Midbrain (tissue), 1 donor: ENCODE data around the gene NT5DC1.
A peak's percentile ranks its signal among the peaks of the same experiment; 100 is the strongest.

ENCODE experiments used
- DNase-seq: peaks from one replicate; lab custom pipeline; 2025; lab: John Stamatoyannopoulos, UW

Gene NT5DC1

GRCh38 chr6:116136933-116137340 is 36.3 kb downstream of the NT5DC1 start:
- no peak for DNase-seq

DNA sequence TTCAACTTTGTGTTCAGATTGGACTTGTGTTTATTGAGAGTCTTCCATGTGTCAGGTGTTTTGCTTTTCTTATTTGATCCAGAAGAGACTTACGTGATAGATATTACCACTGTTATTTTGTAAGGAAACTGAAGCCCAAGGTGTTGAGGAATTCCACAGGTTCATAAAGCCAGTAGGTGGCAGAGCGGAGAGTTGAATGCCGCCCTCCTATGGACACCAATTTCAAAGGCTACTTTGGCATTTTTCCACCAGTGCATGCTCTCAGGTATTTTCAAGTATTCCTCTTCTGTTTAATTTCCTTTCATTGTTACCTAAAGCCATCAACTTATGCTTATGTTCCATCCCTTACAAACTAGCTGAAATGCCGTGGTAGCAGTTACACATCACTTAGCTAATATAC is 39.3 kb downstream of the NT5DC1 start:
- DNase-seq, result no peak

DNA sequence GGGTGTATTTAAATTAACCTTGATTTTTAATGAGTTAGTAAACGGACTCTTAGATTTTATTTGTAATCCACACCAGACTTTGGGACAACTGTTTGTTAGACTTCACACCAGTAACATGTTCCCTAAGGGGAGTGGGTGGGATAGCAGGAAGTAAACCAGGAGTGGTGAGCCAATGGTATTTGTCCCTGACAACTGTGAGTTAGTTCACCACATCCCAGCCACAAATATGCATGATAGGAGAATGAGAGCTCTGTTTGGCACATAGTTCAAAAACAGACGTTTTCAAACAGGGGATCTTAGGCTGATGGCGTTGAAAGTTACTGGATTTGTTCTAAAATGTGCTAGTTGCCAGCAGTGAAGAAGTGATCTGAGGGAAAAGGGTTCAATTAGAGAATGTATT is 44.0 kb downstream of the NT5DC1 start:
- no peak for DNase-seq

DNA sequence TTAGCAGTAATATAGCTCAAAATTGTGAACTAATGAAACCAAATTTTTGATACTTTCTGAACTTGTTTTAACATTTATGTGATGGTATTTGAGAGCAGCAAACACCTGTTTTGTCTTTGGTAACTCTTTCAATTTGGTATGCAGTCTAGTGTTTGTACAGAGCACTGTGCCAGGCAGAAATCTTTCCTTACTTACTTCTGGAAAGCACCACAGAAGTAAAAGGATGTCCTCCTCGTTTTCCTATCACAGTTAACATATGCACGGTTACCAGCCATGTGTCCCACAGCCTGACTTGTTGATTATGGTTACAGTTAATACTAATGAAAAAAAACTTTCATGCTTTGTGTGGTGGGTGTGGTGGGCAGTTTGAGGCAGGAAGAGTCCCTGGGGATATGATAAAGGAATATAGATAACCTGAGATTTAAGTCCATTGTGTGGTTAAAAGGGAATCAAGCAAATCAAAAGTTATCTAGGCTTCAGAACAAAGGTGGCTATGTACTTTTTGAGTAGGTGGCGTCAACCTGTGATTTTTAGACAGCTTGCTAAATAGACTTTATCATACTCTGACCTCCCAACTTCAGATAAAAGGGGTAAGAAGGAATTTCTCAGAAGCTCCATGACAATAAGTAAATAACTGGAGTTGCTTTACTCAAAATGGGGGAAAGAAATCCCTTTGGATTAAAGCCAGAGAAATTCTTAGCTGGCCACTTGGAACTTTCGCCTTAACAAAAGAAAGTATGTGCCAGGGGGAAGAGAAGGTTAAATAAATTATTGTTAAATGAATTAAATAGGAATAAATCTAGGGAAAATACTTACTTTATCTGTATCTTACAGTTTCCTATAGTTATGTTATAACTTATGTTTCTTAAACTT is 45.4 kb downstream of the NT5DC1 start:
- no peak for DNase-seq

- DNase-seq, result no peak
These were observed 52.0 kb downstream of the NT5DC1 start for GRCh38 chr6:116152620-116153019.

GRCh38 chr6:116154887-116155286 is 54.2 kb downstream of the NT5DC1 start:
- DNase-seq, result no peak

DNA sequence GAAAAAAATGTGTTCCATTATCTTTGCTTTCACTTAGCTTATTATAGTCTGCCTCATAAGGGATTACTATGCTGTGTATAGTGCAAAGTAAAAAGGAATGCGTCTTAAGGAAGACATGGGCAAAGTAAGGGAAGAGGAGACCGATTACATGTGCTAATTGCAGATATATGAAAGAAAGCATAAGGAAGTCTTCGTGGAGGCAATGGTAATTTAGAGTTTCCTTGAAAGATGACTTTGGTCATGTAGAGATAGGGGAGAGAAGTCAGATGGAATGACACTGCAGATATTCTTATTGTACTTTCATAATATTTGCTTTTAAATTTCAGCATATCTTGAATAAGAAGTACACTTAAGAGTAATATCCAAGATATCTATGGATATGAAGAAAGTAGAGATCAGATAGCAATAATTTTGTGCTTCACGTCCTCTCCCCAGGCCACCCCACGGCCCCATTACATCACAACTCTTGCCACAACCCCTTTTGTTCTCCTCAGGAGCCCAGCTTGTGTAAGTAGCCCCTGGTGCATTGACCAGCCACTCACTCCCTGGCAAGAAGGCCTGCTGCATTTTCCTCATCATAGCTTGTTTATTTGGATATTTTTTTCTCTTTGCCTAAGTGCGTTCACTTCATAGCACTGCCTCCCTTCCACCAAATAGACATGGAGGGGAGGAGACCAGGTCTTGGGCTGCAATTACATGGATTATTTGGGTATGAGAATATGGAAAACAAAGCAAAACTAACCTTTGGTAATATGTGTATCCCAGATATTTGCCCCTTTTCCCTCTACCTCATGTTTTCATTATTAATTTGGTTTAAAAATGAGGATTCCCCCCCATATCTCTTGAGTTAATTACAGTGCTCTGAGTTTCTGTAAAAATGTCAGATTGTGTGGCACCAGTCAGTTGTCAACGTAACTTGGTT is 56.0 kb downstream of the NT5DC1 start:
- no peak for DNase-seq

GRCh38 chr6:116157391-116157790 is 56.7 kb downstream of the NT5DC1 start:
- no peak for DNase-seq

- DNase-seq, result peak; percentile 19
These were observed 58.0 kb downstream of the NT5DC1 start for GRCh38 chr6:116158641-116159040.

DNA sequence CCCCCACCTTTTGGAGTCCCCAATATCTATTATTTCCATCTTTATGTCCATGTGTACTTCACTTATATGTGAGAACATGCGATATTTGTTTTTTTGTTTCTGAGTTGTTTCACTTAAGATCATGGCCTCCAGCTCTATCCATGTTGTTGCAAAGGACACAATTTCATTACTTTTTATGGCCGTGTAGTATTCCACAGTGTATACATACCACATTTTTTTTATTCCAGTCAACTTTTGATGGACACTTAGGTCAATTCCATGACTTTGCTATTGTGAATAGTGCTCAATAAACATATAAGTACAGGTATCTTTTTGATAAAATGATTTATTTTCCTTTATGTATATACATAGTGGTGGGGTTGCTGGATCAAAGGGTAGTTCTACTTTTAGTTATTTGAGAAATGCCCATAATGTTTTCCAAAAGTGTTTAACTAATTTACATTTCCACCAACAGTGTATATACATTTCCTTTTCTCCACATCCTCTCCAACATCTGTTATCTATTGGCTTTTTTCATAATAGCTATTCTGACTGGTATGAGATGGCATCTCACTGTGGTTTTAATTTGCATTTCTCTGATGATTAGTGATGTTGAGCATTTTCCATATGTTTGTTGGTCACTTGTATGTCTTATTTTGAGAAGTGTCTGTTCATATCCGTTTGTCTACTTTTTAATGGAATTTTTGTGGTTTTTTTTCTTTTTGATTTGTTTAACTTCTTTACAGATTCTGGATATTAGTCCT is 59.3 kb downstream of the NT5DC1 start:
- DNase-seq, result no peak

DNA sequence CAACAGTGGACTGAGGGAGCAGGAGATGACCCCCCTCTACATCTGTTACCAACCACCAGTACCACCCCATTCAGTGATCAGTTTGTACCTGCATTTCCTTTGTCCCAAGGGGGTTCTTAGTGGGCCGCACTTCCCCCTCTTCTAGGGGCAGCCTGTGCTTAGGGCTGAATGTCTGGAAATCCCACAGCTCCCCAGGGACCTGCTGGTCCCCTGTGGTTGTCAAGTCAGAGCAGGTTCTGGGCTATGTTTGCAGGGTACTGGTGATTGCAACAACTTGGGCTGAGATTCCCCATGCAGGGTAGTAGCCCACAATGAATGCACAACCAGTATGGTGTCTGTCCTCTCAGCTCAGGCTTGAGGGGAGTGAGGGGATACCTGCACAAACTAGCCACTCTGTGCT is 64.9 kb downstream of the NT5DC1 start:
- no peak for DNase-seq

DNA sequence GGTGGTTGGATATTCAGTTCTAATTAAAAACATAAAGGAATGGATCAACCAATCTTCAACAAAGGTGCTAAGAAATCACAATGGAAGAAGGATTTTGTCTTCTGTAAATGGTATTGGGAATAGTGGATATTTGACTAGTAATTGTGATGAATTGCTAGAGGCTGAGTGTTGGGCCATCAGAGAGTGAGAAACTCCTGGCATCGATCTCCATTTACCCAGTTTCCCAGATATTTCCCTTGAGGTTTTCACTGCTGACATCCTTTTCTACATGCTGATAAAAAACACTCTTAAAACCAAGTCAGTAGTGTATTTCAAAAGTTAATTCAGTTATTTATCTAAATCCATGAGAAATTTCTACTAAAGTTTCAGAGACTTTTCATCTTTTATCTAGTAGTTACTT is 65.7 kb downstream of the NT5DC1 start:
- no peak for DNase-seq

DNA sequence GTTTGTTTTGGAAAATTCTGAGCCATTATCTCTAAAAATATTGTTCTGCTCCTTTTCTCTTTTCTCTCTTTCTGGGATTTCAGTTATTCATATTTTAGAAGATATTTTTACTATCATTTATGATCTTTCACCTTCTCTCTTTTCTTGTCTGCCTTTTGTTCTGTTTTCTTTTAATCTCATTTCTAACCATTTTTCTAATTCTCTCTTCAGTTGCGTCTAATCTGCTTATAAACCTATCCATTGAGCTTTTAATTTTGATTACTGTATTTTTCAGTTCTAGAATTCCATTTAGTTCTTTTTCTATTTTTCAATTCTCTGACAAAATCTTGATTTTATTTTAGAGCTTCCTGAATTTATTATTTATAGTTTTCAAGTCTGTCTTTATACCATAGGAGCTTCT is 67.5 kb downstream of the NT5DC1 start:
- no peak for DNase-seq

GRCh38 chr6:116169880-116170279 is 69.2 kb downstream of the NT5DC1 start:
- no peak for DNase-seq

DNA sequence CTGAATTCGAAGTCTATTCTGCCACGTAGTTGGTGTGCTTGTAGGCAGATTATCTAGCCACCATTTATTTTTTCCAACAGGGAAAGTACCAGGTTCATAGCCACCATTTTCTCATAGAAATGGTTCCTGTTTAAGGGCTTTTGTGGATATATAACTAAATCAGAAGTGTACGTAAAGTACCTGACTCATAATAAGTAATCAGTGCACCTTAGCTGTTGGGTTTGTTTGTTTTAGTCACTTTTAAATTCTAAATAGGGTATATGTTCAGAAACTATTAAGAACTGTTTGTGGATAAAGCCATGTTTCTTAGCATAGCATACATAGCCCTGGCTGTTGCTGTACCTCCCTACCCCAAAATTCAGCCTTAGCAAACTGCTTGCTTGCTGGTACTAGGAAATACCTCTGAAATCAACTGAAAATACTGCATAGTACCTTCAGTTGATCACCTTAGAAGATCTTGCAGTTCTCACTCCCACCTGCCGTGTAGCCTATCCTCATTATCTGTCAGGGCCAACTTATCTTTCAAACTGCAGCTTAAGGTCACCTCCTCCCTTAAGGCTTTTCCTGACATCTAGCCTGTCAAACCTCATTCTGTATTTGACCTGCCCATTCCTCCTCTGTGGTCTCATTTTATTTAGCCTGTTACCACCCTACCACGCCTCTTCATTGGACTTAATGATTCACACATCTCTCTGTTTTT is 69.9 kb downstream of the NT5DC1 start:
- no peak for DNase-seq

- DNase-seq, result no peak
These were observed 73.3 kb downstream of the NT5DC1 start for GRCh38 chr6:116173928-116174327.

DNA sequence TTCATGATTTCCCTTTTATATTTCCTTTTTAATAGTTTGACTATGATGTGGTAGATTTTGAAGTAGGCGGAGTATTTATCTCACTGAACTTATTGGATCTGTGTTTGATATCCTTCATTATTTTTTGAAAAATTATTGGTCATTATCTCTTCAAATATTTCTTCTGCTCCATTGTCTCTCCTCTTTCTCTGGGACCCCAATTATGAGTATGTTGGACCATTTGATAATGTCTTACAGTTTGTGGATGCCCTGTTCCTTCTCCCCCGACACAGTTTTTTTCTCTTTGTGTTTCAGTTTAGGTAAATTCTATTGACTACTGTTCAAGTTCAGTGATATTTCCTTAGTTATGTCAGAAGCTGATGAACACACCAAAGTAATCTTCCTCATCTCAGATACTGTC is 74.7 kb downstream of the NT5DC1 start:
- DNase-seq, result no peak

DNA sequence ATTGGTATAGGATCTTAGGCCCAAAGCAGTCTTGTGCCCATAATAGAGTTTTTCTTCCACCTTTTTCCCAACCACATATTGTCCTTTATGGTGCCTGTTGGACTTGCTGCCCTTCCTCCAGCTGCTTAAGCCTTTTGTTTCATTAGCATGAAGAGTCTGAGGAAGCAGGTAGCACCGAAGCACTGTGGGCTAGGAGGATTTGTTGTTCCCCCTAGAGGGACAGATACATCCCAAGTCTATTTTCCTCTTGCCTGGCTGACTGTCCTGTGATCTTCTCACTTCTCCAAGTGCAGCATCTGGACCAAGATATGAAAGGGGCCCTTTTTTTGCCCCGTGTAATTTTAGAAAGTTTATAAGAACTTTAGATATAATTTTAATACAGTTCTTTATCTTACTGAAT is 75.9 kb downstream of the NT5DC1 start:
- no peak for DNase-seq

- DNase-seq, result no peak
These were observed 79.7 kb downstream of the NT5DC1 start for GRCh38 chr6:116180375-116180774.

GRCh38 chr6:116189472-116189871 is 88.8 kb downstream of the NT5DC1 start:
- no peak for DNase-seq

DNA sequence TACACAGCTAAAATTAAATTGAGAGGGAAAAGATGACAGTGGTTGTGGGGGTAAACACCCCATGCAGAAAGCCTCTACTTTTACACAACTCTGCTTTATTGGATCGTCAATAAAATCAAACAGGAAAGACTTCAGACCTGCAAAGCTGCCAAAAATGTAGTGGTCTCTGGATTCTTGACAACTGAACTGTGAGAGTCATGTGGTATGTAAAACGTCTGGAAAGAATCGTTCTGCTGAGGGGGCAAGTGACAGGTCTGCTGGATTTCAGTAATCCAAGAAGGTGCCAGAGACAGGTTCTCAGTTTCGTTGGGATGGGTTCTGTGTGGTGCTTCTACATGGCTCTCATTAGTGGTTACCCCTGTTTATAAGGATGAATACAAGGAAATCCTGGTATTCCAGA is 89.9 kb downstream of the NT5DC1 start:
- no peak for DNase-seq

DNA sequence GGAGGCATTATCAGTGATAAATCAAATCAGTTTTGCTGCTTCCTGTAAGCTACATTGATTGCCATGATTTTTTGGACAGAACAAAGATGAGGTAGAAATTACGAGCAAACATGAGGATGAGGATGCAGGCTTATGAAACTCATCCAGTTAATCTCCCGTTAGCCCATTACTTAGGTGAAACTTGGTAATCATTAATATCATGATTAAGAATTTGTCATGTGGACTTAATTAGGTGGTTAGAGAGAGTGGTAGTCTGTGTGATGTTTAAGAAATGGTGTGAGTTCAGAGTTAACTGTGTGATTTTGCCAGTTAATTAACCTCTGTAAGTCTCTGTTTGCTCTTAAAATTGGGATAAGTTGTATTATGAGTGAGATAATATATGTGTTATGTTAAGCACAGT is 91.2 kb downstream of the NT5DC1 start:
- DNase-seq, result no peak
